ENCODE data around the gene NFKB2.

- no peak for TF ChIP-seq POLR2A (IDR thresholded peaks at IDR 0.05; ENCODE audit: extremely low read depth, insufficient read length)
- TF ChIP-seq CTCF (IDR thresholded peaks at IDR 0.05; ENCODE audit: low read depth, low read length), result no peak
These were observed 28.6 kb downstream of the NFKB2 start for GRCh38 chr10:102424145-102424544.

Measured in NB4 (cell line).